Activated CD4-positive, alpha-beta T cell treated with anti-CD3 and anti-CD28 coated beads for 24 hours (primary cell): Measurements from ENCODE around the gene STX16.

Source experiments
- DNase-seq, 2 donors: peaks; one replicate each; pipeline ENCODE4 v3.0.0-alpha.2; 2020; ENCODE audit warnings: low read depth in 2 of 2

STX16 gene

DNA sequence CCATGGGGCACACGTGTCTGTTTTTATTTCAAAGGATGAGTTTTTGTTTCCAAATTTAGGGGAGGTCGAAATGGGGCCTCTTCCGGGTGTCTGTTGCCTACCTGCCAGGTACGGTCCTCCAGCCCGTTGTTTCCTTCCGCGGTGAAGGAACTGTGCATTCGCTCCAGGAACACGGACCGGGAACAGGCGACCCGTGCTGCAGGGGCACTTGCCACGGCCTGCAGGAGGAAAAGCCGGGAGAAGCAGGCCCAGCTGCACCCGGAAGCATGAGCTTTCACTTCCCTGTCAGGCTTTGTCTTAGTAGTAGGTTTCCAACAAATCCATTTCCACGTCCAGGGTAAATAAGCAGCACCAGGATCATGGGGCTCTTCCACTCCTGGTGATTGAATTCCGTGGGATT, 24.6 kb downstream of the STX16 start:
- DNase-seq, result no peak

DNA sequence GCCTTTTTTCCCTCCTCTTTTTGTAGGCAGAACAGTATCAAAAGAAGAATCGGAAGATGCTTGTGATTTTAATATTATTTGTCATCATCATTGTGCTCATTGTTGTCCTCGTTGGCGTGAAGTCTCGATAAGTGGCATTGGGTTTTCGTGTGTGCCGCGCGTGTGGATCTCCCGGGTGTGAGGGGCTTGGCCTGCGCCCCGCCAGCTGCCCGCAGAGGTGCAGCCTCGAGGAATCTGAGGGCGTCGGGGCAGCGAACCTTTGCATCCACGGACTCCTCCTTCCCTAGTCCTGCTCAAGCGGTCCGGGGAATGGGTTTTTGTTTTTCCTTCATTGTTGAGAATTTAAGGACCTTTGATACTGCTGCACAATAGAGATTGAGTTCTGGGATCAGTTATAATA, 25.1 kb downstream of the STX16 start:
- DNase-seq, result no peak

DNA sequence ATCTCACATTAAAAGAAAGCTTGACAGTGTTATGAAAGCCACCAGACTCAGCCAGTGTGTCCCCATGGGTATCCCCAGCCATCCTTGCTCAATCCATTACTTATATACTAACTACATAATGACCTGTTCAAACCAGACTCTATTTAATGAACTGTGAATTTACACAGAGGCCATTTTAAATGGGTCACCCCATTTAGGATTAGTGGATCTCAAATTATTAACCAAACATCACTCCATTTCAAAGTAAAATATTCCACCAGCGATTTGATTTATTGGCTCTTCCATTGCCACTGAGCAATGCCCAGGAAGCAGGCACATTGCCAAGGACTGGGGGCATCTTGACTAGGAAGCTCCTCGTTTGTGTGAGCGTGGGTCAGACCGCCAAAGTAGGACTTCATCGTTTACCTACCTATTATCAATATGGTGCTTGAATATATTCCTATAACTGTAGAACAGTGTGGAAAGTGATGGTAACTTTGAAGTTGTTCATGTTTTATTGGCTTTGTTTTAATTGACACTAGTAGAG, 26.1 kb downstream of the STX16 start:
- no peak for DNase-seq

DNA sequence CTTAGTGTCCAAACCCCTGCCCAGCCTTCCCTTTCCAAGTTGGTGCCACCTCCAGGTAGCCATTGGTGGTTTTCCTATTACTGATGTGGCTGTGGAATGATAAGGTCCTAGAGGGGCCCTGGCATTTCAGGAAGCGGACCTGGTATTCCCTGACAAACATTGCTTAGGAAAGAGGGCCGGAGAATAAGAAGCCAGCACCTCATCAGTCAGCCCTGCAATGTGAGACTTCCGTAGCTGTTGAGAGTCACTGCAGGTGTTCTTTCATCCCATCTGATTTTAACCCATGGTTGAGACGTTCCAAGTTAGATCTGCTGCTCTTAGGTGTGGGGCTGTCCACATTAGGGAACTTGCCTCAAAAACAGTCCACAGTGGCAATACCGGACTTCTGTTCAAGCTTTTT, 26.7 kb downstream of the STX16 start:
- no peak for DNase-seq

DNA sequence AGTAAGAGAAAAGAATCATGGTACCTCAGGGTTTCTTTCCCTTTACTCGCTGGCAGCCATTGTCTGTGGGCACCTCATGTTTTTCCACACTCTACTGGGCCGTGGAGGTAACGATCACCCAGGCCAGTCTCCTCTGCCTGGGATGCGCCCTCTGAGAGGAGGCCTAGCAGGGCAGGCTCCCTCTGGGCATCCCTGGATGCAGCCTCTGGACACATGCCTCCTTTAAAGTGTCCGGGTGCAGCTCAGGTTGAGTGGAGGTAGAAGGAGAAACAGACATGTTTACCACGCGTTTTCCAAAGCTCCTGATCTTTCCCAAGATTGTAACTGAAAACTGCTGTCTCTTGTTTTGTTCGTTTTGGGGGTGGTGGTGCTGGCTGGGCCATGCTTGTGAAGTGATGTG, 27.7 kb downstream of the STX16 start:
- DNase-seq, result no peak

DNA sequence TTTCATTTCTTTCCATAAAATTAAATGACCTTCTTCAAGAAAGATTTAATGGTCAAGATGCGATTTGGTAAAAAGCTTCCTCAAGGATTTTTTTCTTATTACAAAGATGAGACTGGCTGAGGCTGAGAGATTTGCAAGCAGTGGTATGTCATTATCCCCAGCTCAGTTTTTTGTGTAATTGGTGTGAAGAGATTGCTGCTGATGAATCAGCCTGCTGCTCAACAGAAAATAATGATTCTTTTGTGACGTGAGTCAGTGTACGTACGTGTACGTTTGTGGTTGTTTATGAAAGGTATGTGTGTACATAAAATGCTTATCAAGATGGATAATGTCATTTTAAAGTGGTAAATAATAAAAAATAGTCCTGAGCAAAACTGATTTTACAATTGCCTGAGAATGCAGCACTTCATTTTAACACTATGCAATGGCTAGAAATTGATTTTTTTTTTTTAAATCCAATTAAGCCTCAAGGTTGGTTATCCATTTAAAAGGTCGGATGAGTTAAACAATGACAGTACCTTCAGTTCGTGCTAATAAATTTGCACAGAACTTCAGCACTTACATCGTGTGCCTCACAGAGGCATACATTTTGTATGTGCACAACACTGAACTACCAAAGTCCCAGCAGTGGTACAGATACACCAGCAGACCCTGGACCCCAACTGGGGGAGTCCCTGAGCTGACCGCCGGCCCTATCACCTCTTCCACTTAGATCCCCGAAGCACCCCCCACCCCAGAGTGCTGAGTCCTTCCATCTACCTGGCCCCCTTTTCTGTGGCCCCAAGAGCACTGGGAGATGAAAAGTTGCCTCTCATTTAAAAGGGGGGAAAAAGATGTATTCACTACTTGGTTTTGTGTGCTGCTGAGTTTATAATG, 31.8 kb downstream of the STX16 start:
- no peak for DNase-seq

DNA sequence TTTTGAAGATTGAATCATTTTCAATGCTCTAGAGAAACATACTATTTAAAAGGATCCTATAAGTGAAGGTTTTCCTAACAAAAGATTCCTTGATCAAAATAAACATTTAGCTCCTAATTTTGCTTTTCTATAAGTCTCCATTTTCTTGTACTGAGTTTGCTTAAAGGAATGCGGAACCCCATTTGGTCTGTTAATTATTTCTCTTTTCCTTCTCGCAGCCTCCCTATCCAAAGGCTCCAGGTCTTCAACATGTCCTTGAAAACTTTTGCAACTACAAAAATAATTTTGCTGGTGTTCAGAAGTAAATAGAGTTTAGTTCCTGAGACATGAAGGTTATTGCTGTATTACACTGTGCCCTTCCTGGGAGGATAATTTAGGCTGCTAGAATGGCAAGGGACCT, 33.2 kb downstream of the STX16 start:
- DNase-seq, result no peak

DNA sequence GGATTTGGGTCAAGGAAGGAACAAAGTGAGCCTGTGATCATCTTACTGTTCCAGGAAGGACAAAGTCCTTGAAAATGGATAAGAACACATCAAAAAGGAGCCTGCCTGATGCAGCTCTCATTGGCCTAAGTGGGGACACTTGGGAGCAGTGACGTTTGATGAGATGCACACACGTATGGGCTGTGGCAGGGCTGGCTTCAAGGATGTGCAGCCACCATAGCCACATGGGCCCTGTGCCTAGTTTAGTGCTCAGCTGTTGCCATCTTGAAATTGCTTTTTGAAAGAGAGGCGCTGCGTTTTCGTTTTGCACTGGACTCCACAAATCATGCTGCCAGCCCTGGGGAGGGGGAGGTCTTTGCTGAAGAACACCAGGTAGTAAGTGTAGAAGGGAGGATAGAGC, 34.9 kb downstream of the STX16 start:
- no peak for DNase-seq

DNA sequence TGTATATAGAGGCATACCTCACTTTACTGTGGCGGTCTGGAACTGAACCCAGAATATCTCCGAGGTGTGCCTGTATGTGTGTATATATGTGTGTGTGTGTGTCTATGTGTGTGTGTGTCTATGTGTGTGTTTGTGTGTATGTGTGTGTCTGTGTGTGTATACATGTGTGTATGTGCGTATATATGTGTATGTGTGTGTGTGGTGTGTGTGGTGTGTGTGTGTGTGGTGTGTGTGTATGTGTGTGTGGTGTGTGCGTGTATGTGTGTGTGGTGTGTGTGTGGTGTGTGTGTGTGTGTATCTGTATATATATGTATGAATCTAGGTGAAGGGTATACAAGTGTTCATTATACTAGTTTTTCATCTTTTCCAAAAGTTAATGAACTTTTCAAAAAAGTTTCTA, 37.3 kb downstream of the STX16 start:
- DNase-seq, result no peak

DNA sequence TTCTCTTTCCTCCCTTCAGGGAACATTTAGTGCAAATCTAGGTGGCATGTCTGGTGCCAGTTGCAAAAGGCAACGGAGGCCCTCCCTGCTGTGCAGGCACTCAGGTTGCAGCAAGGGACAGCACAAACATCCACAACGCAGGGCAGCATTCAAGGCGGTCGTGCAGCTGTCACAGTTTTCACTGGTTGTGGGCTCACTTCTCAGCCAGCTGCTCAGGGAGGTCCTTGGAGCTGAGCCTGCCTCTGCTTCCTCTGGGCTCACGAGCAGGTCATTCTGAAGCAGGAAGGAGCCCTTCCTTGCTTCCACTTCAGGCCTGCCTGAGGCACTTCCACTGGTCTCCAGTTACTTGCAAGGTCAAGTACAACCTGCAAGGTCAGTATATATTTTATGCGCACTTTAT, 37.8 kb downstream of the STX16 start:
- DNase-seq, result no peak

DNA sequence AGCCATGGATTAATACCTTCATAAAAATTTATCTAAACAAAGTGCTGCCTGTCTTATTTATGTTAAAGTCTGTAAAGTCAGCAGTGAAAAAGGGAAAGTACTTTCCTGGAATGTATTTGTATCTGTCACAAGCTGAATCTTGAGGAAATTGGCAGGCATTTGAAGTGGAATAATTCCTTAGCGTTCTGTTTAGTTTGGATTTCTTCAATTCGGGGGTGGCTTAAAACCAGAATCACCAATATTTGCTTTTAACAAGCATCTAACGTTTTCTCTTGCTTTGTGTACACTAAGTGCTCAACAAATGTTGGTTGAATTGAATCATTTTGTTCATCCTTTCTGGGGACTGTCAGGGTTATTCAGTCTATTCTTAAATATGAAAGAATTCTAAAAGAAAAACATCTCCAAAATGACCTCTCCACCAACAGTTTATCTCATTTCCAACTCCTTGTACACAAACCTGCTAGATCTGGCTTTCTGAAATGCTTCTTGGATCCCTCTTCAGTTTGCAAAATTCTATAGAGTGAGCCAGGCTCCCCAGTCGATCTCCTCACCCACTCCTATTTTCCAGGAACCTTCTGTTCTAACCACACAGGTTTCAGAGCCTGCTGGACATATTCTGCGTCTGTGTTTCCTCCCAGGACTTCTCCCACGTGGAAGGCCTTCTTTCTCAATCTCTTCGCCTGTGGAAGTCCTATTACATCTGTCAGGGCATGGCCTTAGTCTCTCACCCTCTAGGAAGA, 39.5 kb downstream of the STX16 start:
- no peak for DNase-seq

DNA sequence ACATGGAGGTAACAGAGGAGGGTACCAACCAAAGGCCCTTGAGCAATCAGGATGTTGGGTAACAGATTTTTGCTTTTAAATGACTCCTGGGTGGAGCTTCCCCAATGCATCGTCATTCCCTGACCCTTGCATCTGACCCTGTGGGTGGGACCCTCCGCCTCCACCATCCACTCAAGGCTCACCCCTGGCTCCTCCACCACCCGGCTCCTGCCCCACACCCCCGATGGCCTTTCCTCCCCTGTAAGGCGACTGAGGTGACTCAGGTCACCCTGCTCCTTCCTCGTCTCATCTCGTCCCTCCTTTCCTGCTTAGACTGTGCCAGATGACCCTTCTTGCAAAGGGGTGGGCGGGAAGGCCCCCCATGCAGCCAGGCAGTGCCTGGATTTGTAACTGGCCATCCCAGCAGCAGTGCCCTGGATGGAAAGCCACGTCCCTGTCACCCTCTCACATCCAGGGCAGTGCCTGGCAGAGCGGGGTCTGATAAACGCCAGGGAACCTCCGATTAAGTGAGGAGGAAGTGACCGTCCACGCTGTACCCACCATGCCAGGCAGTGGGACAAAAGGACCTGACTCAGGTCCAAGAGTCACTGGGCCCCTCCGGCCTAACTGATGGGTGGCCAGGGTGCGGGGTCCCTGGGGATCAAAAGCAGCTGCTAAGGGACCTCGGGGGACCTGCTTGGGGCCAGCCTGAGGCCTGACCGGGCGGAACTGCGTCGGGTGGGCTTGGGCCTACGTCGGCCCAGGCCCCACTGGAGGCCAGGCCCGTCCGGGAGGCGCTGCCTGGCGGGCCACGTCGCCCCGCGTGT, 40.9 kb downstream of the STX16 start:
- DNase-seq, result no peak

DNA sequence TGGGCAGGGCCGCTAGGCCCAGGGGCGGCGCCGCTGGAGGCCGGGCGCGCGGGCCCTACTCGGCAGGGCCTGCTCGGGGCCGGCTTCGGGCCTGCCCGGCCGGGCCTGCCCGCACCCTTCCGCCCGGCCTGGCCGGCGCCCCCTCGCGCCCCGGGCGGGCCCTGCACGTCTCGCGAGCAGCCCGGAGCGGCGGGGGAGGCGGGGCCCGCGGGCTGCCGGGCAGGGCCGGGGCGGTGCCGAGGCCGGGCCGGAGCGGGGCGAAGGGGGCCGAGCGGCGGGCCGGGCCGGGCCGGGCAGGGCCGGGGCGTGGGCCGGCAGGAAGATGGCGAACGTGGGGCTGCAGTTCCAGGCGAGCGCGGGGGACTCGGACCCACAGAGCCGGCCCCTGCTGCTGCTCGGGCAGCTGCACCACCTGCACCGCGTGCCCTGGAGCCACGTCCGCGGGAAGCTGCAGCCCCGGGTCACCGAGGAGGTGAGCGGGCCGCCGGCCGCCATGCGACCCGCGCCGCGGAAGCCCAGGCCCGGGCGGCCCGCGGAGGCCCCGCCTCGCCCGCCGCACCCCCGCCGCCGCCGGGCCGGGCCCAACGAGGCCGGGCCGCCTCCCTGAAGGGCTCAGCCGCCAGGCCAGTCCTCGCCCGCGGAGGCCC, 41.6 kb downstream of the STX16 start, which contains the start of gene NPEPL1:
TSS of gene NPEPL1 (plus strand) at position 222 of the 647 bp plus-strand sequence. CDS start at position 323, 101 bp downstream.
- DNase-seq, result peak; percentile 32 to 41

DNA sequence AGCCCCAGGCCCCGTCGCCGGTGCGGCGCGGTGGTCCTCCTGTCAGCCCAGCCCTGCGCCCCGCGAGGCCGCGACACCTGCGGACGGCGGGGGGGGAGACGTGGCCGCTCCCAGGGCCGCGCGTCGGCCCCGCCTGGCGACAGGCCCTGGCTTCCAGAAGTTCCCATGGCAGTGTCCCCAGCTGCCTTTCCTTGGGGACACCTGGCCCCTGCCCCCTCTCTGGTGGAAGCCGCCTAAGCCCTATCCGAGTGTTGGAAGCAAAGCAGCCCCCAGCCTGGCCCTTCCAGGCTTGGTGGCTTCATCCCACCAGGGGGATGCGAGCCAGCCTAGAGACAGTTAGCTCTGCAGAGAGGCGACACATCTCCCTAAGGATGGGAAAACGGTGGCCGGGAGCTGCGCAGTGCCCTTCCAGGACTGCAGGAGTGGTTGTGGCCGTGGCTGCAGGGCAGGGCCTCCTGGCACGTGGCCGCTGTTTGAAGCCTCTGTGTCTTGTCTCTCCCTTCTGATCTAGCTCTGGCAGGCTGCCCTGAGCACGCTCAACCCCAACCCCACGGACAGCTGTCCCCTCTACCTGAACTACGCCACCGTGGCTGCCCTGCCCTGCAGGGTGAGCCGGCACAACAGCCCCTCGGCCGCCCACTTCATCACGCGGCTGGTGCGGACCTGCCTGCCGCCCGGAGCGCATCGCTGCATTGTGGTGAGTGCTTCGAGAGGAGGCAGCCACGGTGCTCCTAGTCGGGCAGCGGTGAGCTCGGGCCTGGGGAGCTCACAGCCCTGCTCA, 42.3 kb downstream of the STX16 start:
- no peak for DNase-seq

DNA sequence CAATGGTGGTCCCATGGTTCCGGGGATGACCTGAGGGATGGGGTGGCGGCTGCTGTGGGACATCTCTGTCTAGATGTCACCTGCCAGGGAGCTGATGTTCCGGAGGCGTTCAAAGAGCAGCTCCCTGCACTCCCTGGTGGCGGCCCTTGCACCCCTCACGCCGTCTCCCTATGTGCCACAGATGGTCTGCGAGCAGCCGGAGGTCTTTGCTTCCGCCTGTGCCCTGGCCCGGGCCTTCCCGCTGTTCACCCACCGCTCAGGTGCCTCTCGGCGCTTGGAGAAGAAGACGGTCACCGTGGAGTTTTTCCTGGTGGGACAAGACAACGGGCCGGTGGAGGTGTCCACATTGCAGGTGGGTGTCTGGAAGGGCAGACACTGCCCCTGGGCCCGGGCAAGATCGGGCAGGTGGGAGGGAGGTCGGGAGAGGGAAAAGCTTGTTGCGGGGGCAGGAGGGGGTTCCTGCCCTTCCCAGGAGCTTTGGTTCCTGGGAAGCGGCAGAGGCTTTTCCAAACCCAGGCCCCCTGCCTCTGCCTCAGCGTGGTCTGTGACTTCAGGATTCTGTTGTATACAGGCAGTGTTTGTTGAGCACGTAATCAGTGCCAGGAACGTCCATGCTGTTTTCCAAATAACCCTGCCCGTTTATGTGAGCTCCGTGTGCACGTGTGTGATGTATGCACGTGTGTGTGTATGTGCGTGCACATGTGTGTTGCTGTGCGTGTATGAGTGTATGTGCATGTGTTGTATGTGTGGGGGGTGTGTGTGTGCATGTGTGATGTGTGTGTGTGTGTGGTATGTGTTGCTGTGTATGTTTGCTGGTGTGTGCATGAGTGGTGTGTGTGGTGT, 43.4 kb downstream of the STX16 start:
- no peak for DNase-seq

DNA sequence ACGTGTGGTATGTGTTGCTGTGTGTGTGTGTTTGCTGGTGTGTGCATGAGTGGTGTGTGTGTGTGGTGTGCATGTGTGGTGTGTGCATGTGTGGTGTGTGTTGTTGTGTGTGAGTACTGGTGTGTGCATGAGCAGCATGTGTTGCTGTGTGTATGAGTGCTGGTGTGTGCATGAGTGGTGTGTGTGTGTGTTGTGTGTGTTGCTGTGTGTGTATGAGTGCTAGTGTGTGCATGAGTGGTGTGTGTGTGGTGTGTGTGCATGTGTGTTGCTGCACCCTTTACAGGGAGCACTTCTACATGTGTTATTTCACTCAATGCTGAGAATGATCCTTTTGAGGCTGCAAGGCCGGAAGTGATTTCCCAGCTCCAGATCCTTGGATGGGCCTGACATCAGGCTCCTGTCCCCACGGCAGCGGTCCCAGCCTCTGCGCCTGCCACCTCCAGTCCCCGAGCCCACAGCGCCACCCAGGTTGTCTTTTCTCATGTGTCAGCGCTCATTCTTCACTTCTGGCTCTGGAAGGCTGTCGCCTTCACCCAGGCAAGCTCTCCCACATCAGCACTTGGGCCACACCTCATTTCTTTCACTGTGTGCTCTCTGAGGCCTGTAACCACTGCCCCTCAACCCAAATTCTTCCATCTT, 44.1 kb downstream of the STX16 start:
- DNase-seq, result no peak

DNA sequence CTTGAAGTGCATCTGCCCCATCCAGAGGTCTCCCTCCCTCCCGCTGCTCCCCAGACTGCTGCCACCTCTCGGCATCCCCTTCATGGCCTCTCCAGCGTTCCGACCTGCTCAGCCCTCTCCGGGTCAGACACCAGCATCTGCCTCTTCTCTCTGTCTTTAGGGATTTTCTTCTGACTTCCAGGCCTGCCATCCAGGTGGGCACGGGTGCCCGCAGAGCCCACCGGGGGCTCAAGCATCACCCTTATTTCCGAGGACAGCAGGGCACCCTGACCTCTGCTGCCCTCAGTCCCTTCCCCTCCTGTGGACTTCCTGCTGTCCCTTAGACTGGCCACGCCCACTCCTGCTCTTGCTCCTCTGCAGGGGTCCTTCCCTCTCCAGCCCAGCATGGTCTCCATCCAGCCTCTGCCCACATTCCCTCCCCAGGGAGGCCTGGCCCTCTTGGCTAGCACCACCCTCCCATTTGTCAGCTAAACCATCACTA, 44.9 kb downstream of the STX16 start:
- no peak for DNase-seq

DNA sequence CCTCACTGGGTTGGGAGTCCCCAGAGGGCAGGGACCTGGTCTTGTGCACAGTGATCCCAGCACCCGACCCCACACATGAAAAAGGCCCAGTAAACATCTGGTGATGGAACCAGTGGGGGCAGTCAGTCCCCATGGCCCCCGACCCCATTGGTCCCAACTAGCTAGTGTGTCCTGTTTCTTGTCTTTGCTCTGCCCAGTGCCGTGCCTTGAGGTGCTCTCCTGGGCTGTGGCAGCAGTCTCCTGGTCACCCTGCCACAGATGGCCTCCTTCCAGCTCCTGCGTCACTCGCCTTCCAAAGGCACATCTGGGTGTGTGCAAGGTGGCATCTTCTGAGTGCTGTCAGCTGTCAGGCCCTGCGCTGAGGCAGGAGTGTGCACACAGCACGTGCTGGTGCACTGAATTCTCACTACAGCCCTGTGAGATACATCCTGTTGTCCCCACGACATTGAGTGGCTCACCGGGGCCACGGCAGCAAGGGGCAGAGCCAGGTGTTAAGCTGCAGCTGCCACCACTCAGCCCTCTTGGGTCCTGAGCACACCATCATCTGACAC, 45.4 kb downstream of the STX16 start:
- DNase-seq, result no peak
